ENCODE data around the gene HIC1. TPM values are rescaled to one million over a fixed set of nuclear protein-coding genes. Genes with fewer than 3 reads are reported as not detected.
A peak's percentile ranks its signal among the peaks of the same experiment; 100 is the strongest.

The HIC1 gene
- total RNA-seq, 1 donor from 2014 or later: 8.8 TPM

DNA sequence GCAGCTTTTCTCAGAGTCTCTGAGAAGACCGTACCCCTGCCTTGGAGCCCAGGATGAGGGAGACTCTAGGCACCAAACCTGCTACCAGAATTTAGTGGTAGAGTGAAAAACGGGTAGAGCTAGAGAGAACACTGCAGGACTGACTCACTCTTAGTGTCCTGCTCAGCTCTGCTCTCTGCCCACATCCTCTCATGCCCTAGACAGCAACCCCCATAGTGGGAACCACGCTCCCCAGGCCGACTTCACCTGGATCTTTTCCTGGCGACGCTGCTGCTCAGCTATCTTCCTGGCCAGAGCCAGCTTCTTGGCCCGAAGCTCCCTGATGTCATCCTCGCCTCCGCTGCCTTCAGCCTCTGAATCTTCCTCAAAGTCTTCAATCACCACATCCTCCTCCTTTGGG, 26.7 kb downstream of the HIC1 start:
- Mint-ChIP-seq H3K36me3 (ENCODE audit: low read depth) (peaks cover 26% of the 10 kb centered on the region), H3K4me3 (ENCODE audit: unreplicated experiment) (no peak overlapping the region), H3K27ac (ENCODE audit: unreplicated experiment) (peak overlapping the region; percentile 49), H3K27me3 (ENCODE audit: low read depth) (no peaks in the 10 kb centered on the region), H3K4me1 (ENCODE audit: low read depth) (peaks cover 34% of the 10 kb centered on the region), H3K9me3 (ENCODE audit: low read depth) (no peaks in the 10 kb centered on the region)
- TF ChIP-seq, protein P1, sequence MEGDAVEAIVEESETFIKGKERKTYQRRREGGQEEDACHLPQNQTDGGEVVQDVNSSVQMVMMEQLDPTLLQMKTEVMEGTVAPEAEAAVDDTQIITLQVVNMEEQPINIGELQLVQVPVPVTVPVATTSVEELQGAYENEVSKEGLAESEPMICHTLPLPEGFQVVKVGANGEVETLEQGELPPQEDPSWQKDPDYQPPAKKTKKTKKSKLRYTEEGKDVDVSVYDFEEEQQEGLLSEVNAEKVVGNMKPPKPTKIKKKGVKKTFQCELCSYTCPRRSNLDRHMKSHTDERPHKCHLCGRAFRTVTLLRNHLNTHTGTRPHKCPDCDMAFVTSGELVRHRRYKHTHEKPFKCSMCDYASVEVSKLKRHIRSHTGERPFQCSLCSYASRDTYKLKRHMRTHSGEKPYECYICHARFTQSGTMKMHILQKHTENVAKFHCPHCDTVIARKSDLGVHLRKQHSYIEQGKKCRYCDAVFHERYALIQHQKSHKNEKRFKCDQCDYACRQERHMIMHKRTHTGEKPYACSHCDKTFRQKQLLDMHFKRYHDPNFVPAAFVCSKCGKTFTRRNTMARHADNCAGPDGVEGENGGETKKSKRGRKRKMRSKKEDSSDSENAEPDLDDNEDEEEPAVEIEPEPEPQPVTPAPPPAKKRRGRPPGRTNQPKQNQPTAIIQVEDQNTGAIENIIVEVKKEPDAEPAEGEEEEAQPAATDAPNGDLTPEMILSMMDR (IDR thresholded peaks at IDR 0.05): no peak
- no peak for DNase-seq (ENCODE audit: low spot score)

DNA sequence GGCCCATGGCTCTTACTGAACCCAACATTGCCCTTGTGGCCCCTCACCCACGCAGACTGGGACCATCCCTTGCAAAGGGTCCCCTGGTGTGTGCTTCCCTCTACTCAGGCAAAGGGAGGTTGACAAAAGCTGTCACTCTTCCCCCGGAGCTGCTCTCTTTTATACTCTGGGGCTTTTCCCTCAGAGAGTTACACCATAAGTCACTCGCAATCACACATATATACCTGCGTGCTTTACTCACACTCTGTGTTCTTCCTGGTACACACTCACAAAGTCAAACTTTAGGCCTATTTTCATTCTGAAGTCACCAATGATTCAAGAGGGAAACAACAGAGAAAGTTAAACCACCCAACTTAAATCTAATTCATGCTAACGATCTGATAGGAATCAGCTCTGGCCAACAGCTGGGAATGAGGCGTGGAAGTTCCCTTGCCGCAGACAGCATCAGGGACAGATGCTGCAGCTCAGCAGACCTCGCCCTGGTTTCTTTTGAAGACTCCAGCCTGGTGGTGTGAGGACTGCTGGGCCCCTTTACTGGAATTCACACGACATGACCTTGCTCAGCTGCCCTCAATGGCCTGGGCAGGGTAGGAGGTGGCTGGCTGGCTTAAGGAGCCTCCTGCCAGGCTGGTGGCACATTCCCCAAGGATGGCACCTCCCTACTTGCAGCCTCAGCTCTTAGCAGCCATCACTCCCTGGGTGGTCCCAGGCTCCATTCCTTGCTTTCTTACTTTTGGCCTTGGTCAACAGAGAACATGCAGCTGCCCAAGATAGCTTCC, 27.3 kb downstream of the HIC1 start:
- Mint-ChIP-seq H3K27ac (ENCODE audit: unreplicated experiment) (peak overlapping the region; percentile 49), H3K4me3 (ENCODE audit: unreplicated experiment) (no peak overlapping the region)

DNA sequence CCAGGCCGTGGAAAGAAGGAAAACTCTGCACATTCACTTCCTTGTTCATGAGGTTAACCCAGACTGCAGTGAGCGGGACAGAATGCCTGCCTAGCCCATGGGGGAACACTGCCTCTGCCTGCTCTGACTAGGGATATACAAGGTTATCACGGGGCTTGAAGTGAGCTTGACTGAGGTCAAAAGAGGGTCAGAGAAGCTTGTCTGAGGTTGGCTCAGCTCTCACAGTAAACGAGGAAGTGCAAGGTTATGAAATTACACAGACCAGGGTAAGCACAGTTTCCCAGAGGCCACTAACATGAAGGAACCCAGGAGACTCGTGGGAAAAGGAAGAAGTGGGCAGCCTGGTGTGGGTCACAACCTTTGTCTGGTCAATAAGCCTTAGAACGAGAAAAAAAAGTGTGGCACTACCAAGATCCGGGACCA, 28.7 kb downstream of the HIC1 start:
- H3K4me1 Mint-ChIP-seq (ENCODE audit: low read depth): peaks cover 34% of the 10 kb centered on the region
- DNase-seq (ENCODE audit: low spot score): no peak
- peaks cover 19% of the 10 kb centered on the region for H3K36me3 Mint-ChIP-seq (ENCODE audit: low read depth)
- H3K9me3 Mint-ChIP-seq (ENCODE audit: low read depth): no peaks in the 10 kb centered on the region
- no peak overlapping the region for H3K27ac Mint-ChIP-seq (ENCODE audit: unreplicated experiment)
- H3K4me3 Mint-ChIP-seq (ENCODE audit: unreplicated experiment): no peak overlapping the region
- TF ChIP-seq, protein P1 (IDR thresholded peaks at IDR 0.05): no peak
- H3K27me3 Mint-ChIP-seq (ENCODE audit: low read depth): no peaks in the 10 kb centered on the region

More for the DNA sequence above, 27.3 kb downstream of the HIC1 start:
- H3K36me3 Mint-ChIP-seq (ENCODE audit: low read depth): peaks cover 26% of the 10 kb centered on the region
- DNase-seq (ENCODE audit: low spot score): no peak
- H3K27me3 Mint-ChIP-seq (ENCODE audit: low read depth): no peaks in the 10 kb centered on the region
- H3K4me1 Mint-ChIP-seq (ENCODE audit: low read depth): peaks cover 28% of the 10 kb centered on the region
- TF ChIP-seq, protein P1 (IDR thresholded peaks at IDR 0.05): no peak
- no peaks in the 10 kb centered on the region for H3K9me3 Mint-ChIP-seq (ENCODE audit: low read depth)

GRCh38 chr17:2084036-2084765, 29.3 kb downstream of the HIC1 start:
- Mint-ChIP-seq H3K4me1 (ENCODE audit: low read depth) (peaks cover 39% of the 10 kb centered on the region), H3K27me3 (ENCODE audit: low read depth) (no peaks in the 10 kb centered on the region), H3K27ac (ENCODE audit: unreplicated experiment) (peak overlapping the region; percentile 37), H3K9me3 (ENCODE audit: low read depth) (no peaks in the 10 kb centered on the region), H3K36me3 (ENCODE audit: low read depth) (peaks cover 16% of the 10 kb centered on the region), H3K4me3 (ENCODE audit: unreplicated experiment) (no peak overlapping the region)
- no peak for DNase-seq (ENCODE audit: low spot score)
- TF ChIP-seq, protein P1 (IDR thresholded peaks at IDR 0.05): no peak

GRCh38 chr17:2084766-2085647, 30.1 kb downstream of the HIC1 start:
- H3K36me3 Mint-ChIP-seq (ENCODE audit: low read depth): peaks cover 13% of the 10 kb centered on the region
- no peaks in the 10 kb centered on the region for H3K27me3 Mint-ChIP-seq (ENCODE audit: low read depth)
- no peaks in the 10 kb centered on the region for H3K9me3 Mint-ChIP-seq (ENCODE audit: low read depth)
- H3K4me1 Mint-ChIP-seq (ENCODE audit: low read depth): peaks cover 47% of the 10 kb centered on the region
- DNase-seq (ENCODE audit: low spot score): no peak
- no peak overlapping the region for H3K4me3 Mint-ChIP-seq (ENCODE audit: unreplicated experiment)
- TF ChIP-seq, protein P1 (IDR thresholded peaks at IDR 0.05): no peak
- peak overlapping the region; percentile 72 for H3K27ac Mint-ChIP-seq (ENCODE audit: unreplicated experiment)

Data from chondrocyte (in vitro differentiated cells).